Subcutaneous adipose tissue (tissue), 4 donors: ENCODE data around the gene ZSWIM3. TPM values are rescaled to one million over a fixed set of nuclear protein-coding genes. Genes with fewer than 3 reads are reported as not detected.

Experiments
- CTCF ChIP-seq: fragments of 450-650 bp; IDR thresholded peaks from one replicate; pipeline ENCODE4 v1.5.1; 2016; ENCODE audit warnings: low read depth, mild to moderate bottlenecking, control low read depth, antibody characterized with exemption, moderate library complexity
- total RNA-seq, 4 donors: library from RNA; depleted of rRNA; stranded (reverse); fragments of >200 nt; gene quantifications; one replicate each; pipeline ENCODE4 v1.1.0, GENCODE V29; 2016

The ZSWIM3 gene
- total RNA-seq, 4 donors from 2014 or later: 2.1 to 4.4 (median 2.7) TPM

DNA sequence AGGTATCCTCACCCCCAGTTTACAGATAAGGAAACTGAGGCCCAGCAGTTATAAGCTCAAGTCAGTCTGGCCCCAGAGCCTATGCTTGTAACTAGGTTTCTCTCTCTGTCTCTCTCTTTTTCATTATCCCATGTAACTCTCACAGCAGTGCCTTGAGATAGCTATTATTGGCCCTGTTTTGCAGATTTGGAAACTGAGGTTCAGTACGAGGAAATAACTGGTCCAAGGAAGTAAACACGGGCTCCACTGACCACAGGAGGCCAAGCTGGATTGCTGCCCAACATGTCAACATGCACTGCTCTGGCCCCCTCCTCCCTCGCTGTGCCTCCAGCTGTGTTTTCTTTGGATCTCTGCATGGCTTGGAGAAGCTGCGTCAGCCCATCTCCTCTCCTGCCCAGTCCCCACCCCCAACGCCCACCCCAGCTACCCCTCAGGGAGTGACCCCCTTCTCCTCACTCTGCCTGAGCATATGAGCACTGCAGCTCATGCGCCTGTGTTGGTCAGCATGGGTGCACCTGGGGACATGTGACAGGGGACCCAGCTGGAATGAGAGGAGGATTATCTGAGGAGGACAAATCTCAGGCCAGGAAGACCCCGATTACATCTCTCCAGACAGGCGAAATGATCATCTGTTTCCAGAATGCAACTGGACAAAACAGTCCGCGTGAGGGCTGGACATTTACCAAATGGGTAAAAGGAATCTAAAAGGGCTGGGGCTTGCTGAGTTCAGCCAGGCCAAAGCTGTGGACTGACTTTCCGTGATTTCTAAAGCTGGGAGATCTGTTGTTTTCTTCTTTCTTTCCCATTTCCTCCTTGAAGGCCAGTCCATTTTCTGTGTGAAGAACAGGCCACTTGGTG, 62.4 kb downstream of the ZSWIM3 start:
- no peak for TF ChIP-seq CTCF

DNA sequence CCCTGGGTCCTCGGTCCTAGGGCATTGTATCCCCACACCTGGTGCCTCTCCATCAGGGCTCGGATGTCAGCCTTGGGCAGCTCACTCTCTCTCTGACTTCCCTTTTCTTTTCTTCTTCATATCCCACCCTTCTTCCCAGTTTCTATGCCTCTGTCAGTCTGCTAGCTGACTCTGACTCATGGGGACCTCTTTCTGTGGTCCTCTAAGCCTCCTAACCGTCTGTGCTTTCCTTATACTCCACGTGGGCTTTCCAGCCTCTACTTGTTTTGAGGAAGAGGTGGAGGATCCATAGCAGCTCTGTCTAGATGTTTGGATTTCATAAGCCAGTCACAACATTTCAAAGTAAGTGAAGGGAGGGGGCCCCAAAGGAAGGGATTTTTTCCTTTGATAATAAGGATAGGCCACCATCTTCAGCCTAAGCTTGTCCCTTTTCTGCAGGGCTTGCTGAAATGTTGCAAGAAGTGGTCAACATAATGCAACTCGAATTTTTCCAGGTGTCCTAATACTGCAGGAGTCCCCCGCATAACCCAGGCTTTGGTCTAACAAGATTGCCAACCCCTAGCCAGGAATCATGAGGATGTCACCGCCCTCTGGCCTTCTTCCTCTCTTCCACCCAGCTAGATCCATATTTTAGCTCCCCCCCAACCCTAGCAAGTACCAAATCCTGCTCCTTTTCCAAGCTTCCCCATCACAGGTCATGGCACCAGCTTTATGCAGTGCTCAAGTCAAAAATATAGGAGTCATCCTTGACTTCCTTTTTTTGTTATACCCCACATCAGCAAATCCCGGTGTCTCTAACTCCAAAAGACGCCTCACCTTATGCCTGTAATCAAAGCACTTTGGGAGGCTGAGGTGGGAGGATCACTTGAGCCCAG, 63.3 kb downstream of the ZSWIM3 start:
- no peak for TF ChIP-seq CTCF

- no peak for TF ChIP-seq CTCF
These were observed 64.1 kb downstream of the ZSWIM3 start for GRCh38 chr20:45921337-45922189.

DNA sequence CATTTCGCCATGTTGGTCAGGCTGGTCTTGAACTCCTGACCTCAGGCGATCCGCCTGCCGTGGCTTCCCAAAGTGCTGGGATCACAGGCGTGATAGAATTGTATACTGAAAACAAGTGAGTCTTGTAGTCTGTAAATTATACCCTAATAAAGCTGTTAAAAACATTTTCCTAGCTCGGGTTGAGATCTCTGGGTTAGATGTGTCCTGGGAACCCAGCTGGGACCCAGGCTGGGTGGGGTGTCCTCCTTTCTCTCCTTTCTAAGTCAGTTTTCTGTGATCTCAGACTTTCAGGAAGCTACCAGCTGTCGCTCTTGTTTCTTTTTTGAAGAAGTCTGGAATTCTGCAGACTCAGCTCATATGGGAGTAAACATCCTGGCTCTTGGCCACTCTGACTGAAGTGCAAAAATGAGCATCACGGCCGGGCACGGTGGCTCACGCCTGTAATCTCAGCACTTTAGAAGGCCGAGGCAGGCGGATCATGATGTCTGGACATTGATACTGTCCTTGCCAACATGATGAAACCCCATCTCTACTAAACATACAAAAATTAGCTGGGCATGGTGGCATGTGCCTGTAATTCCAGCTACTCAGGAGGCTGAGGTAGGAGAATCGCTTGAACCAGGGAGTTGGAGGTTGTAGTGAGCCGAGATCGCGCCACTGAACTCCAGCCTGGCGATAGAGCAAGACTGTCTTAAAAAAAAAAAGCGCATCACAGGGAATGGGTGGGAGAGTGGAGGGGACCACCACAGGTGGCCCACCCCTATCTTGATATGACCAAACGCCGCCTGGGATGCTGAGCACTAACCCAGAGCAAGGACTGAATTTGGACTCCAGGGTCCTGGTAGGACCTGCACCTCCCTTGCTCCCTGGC, 67.2 kb downstream of the ZSWIM3 start:
- TF ChIP-seq CTCF: no peak

GRCh38 chr20:45925821-45926506, 68.5 kb downstream of the ZSWIM3 start:
- no peak for TF ChIP-seq CTCF

DNA sequence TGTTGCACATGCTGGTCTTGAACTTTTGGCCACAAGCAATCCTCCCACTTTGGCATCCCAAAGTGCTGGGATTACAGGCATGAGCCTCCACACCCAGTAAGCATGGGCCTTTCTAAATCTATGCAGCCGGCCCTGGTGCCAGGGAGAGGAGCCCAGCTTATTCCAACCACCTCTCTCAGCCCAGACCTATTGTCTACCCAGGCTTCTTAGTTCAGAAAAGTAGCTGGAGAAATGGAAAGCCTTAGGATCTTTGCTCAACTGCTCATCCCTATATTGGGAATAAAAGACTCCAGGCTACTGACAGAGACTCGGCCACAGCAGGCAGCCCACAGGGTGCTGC, 69.3 kb downstream of the ZSWIM3 start:
- no peak for TF ChIP-seq CTCF
